ENCODE data around the gene PLCD1.

Gene PLCD1

DNA sequence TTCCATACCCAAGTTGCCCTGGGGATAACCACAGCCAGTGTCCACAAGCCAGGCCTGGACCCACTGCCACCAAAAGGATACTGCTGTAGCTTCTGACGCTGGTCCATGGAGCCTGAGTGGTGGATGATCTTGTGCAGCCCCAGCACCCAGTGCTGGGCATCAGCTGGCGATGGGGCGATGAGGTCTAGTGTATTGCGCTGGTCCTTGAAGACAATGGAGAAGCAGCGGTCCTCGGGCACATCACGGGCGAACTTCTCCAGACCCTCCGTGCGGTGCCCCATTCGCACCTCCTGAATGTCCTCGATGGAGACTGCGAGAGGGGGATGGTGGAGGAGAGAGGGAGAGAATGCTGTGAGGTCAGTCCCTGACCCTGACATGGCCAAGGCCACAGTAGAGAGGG lies 13.0 kb downstream of the PLCD1 start:
- no peak for DNase-seq

DNA sequence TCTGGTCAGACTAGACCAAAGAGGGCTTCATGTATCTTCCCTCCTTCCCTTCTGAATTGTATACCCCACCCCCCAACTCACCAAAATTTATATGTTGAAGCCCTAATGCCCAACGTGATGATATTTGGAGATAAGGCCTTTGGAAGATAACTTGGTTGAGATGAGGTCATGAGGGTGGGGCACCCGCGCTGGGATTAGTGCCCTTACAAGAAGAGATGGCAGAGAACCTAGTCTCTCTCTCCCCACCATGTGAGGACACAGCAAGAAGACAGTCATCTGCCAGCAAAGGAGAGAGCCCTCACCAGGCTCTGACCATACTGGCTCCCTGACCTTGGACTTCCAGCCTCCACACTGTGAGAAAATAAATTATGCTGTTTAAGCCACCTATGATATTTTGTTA lies 13.5 kb downstream of the PLCD1 start:
- no peak for DNase-seq

DNA sequence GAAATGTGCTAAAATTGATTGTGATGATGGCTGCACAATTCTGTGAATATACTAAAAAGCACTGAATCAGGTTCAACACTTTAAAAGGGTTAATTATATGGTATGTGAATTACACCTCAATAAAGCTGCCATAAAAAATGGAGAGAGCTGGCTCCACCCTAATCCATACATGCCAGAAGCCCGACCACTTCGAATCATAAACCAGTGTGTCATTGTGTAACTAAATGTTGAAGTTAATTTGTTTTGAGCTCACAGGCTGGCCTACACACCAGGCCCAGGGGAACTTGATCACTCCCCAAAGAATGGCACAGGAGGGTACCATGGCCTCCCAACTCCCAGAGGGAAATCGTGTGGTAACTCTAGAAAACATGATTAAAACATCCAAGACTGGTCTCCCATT lies 14.0 kb downstream of the PLCD1 start:
- DNase-seq, result no peak

- no peak for DNase-seq
Observed at GRCh38 chr3:38011111-38011510, 18.3 kb downstream of the PLCD1 start.

GRCh38 chr3:38009807-38010591 lies 19.4 kb downstream of the PLCD1 start:
- no peak for DNase-seq

GRCh38 chr3:38008971-38009580 lies 20.4 kb downstream of the PLCD1 start:
- no peak for DNase-seq

GRCh38 chr3:38008191-38008701 lies 21.2 kb downstream of the PLCD1 start:
- DNase-seq, result no peak

- DNase-seq, result no peak
Observed at GRCh38 chr3:38007754-38008090, 21.7 kb downstream of the PLCD1 start.

DNA sequence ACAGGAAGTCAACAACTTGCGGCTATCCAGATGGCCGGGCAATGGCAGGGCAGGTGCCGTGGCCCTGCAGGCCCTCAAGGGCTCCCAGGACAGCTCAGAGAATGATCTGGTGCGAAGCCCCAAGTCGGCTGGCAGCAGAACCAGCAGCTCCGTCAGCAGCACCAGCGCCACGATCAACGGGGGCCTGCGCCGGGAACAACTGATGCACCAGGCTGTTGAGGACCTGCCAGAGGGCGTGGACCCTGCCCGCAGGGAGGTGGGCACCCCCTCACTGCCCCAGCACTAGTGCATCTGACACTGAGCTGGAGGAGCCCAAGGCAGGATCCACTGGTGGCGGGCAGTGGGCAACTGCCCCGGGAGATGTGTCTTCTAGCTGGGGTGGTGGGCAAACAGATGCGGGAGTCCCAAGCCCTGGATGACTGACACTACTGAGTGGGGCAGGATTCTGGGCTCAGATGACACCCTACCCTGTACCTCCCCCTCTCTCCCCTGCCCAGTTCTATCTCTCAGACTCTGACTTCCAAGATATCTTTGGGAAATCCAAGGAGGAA lies 22.9 kb downstream of the PLCD1 start:
- DNase-seq, result no peak

DNA sequence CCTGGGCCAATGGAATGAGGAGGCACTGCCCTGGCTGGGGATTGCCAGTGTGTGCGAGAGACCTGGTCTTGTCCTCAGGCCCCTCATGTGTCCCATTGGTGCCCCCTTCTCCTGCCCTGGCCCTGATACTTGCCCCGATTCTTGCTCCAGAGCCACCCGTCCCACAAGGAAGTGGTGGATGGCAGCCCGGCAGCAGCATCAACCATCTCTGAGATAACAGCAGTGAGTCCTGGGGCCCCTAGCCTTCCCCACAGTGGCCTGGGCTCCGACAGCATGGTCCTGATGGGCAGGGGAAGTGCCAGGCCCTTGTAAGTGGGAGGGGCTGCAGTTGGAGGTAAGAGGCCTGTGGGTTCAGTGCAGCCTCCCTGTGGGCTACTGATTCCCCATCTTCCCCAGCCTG lies 23.4 kb downstream of the PLCD1 start:
- DNase-seq, result no peak

GRCh38 chr3:38005076-38006020 lies 24.1 kb downstream of the PLCD1 start:
- DNase-seq, result no peak

DNA sequence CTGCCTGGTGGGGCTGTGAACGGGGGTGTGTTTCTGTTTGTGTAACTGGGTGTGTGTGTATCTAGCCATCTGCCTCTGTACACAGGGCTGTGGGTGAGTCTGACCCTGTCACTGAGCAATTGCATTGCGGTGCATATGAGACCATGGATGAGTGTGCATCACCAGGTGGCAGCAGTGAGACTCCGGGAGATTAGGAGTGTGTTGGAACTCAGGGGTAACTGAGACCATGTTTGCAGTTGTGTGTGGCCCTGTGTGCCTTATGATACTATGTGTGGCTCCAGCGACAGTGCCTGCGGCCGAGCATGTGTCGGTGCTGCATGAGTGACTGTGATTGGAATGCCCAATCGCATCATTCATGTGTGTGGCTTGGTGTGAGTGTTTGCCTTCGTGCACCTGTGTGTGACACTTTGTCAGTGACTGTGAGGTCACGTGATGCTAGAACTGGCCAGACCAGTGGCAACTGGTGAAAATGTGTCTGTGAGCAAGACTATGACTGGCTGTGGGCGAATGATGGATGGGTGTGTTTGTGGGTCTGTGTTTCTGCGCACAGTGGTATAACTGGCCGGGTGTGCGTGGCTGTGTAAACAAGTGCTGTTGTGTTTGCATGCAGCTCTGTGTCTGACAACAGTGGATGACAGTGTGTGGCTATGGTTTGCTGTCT lies 24.9 kb downstream of the PLCD1 start:
- peak; percentile 57 to 67 for DNase-seq

- no peak for DNase-seq
Observed at GRCh38 chr3:38003817-38004414, 25.5 kb downstream of the PLCD1 start.

GRCh38 chr3:38003371-38003816 lies 26.0 kb downstream of the PLCD1 start:
- peak; percentile 74 to 78 for DNase-seq

DNA sequence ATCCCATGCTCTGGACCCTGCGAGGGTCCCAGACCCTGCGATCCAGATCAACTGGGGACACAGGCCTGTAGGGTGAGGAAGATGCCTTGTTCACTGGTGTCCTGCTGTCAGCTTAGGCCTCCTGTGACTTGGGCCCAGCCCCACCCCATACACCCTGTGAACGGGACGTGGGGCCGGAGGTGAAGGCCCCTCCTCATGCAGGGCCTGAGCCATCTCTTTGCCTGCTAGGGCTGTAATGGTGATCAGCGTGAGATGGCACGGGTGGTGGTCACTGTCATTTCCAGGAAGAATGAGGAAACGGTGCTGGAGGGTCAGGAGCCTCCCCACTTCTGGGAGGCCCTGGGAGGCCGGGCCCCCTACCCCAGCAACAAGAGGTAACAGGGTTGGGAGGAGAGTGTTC lies 26.5 kb downstream of the PLCD1 start:
- no peak for DNase-seq

DNA sequence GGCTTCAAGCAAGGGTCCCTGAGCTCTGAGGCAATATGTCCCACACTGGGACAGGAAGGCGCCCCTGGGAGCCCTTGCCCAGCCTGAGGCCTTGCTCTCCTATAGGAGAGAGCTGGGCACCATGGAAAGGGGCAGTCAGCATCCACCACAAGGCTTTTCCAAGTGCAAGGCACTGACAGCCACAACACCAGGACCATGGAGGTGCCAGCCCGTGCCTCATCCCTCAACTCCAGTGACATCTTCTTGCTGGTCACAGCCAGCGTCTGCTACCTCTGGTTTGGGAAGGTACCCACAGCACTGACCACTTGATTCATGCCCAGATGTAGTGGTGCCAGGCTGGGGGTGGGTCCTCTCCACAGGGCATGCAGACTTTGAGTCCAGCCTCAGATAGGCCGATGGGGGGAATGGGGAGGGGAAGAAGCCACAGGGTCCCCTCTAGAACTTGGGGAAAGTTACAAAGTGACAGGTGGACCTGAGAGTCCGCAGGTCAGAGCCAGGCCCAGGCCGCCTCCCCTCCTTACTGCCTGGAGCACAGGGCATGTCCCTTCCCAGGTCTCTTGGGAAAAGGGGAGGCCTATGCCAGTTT lies 27.1 kb downstream of the PLCD1 start:
- DNase-seq, result no peak

GRCh38 chr3:38001456-38002081 lies 27.9 kb downstream of the PLCD1 start:
- DNase-seq, result no peak

GRCh38 chr3:38000965-38001455 lies 28.4 kb downstream of the PLCD1 start:
- DNase-seq, result no peak

GRCh38 chr3:38000242-38000916 lies 29.1 kb downstream of the PLCD1 start:
- DNase-seq, result no peak

DNA sequence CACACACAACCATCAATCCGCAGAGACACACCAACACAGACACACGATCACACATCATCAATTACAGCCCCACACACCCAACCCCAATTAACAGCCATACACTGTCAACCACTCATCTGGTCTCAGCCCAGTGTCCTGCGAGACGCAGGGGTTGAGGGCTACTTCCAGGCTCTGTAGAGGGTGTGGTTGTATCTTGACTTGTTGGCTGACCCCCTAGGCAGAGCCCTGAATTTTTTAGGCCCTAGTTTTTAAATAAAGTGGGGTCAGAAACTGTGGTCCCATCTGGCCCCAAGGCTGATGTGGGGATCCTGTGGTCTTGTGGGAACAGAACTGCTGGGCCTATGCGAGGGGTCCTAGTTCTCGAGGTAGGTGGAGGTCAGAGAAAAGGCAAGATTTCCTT lies 29.6 kb downstream of the PLCD1 start:
- no peak for DNase-seq

All from activated CD4-positive, alpha-beta T cell treated with anti-CD3 and anti-CD28 coated beads, Interleukin-2, amount 50 U/mL, for 48 hours (primary cell).